Esophagus squamous epithelium (tissue), 5 donors: ENCODE data around the gene IRF2BPL. TPM values are rescaled to one million over a fixed set of nuclear protein-coding genes. Genes with fewer than 3 reads are reported as not detected.
A peak's percentile ranks its signal among the peaks of the same experiment; 100 is the strongest.

Experiments
- DNase-seq: peaks from one replicate; lab custom pipeline; 2025; lab: John Stamatoyannopoulos, UW
- H3K27ac ChIP-seq, 4 donors: fragments of 200-600 bp; sonication (generic); one replicate each; pipeline ENCODE4 v1.5.1; 2016 to 2019; ENCODE audit warnings: mild to moderate bottlenecking in 1 of 4
- H3K27me3 ChIP-seq, 4 donors: fragments of 200-600 bp; sonication (generic); 1 replicate in 3 of 4; 2 replicates in 1 of 4; pipeline versions ENCODE4 v1.5.1 to v1.6.0; 2017 to 2021; ENCODE audit warnings: antibody characterized with exemption in 1 of 4
- H3K36me3 ChIP-seq, 3 donors: fragments of 200-600 bp; sonication (generic); one replicate each; pipeline ENCODE4 v1.5.1; 2016 to 2019
- H3K4me1 ChIP-seq, 3 donors: fragments of 200-600 bp; sonication (generic); one replicate each; pipeline ENCODE4 v1.5.1; 2017 to 2019
- H3K4me3 ChIP-seq, 4 donors: fragments of 200-600 bp; sonication (generic); 1 replicate in 3 of 4; 2 replicates in 1 of 4; pipeline ENCODE4 v1.5.1; 2016 to 2019; ENCODE audit warnings: mild to moderate bottlenecking in 2 of 4, moderate library complexity in 1 of 4
- H3K9me3 ChIP-seq, 3 donors: fragments of 200-600 bp; sonication (generic); one replicate each; pipeline ENCODE4 v1.5.1; 2016 to 2019
- CTCF ChIP-seq, 6 experiments: fragments of 450-650 bp in 4 of 6; fragments of 200-600 bp in 2 of 6; sonication (generic) in 2 of 6; IDR thresholded peaks; one replicate each; pipeline ENCODE4 v1.5.1; 2016 to 2019; ENCODE audit warnings: antibody characterized with exemption in 6 of 6, mild to moderate bottlenecking in 4 of 6, moderate library complexity in 4 of 6
- POLR2A ChIP-seq, 4 donors: fragments of 450-650 bp; IDR thresholded peaks; one replicate each; pipeline ENCODE4 v1.6.1; 2017; ENCODE audit warnings: antibody characterized with exemption in 4 of 4, mild to moderate bottlenecking in 4 of 4, moderate library complexity in 3 of 4
- WGBS, 2 donors: methylation state at CpG; one replicate each; pipeline ENCODE4 v1.1.5; 2018; 5-methylcytosine and 5-hydroxymethylcytosine counted together
- intact Hi-C: fragments of 100-400 bp; cut with DNase I; formaldehyde crosslinking; loops from one replicate; pipeline ENCODE4 v1.15.0; 2022
- total RNA-seq, 4 donors: library from RNA; depleted of rRNA; stranded (reverse); fragments of >200 nt; gene quantifications; one replicate each; pipeline ENCODE4 v1.1.0, GENCODE V29; 2016
- donor health status: DM: yes; HTN: yes; CAD: no.

The IRF2BPL gene
- total RNA-seq, 4 donors from 2014 or later, result 15.8 to 28.8 (median 24.0) TPM

- no peaks in the 10 kb centered on the region for H3K9me3 ChIP-seq
- H3K4me1 ChIP-seq, result peaks cover 57 to 68% (median 57%) of the 10 kb centered on the region in 3 donors
- TF ChIP-seq CTCF (IDR thresholded peaks at IDR 0.05) (no peak), POLR2A (IDR thresholded peaks at IDR 0.05) (no peak)
- H3K27ac ChIP-seq, result peak overlapping the region in 3 of 4 donors; percentile 97 to 100 (median 99)
- no peaks in the 10 kb centered on the region for H3K27me3 ChIP-seq
- intact Hi-C loops, result no loop called here
- WGBS, 2 donors, result 45 to 55% methylated on average over 3 of the region's 3 CpGs
- no peaks in the 10 kb centered on the region for H3K36me3 ChIP-seq
- no peak for DNase-seq
- no peak overlapping the region for H3K4me3 ChIP-seq
Observed at GRCh38 chr14:77046721-77047120, 18.2 kb upstream of the IRF2BPL start.

DNA sequence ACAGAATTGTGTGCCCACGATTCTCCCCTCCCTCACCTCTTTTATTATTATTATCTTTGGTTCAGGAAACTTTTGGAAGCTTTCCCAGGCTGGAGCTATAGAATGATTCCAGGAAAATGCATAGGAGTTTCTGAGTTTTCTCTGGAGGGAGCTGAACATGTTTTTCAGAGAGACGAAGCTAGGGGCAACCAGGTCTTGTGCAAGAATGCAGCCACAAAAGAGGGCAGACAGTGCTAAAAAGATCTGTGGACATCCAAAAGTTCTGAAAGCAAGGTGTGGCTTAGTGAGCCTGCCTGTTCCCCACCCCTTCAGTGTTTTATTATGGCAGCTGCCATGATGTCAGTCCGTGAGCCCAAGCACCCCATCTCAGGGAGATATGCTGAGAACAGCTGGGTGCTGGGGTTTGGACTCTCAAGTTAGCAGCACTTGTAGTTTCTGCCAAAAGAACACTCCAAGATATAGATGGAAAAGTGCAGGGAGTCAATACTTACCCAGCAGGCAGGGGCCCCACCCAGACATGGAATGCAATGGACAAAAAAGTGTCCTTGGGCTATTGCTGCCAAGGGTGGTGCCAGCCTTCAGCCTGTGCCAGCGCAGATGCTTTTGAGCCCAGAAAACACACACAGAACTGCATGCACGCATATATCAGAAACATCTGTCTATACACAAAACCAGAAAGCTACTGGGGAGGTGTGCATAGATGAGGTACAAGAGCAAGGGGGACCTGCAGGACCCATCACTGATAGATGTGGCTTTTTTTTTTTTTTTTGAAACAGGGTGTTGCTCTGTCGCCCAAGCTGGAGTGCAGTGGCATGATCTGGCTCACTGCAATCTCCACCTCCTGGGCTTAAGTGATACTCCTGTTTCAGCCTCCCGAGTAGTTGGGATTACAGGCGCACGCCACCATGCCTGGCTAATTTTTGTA is 17.0 kb upstream of the IRF2BPL start:
- H3K27me3 ChIP-seq, result no peaks in the 10 kb centered on the region
- 29 to 31% methylated on average over 9 of the region's 9 CpGs for WGBS, 2 donors
- intact Hi-C loops, result no loop called here
- TF ChIP-seq POLR2A (IDR thresholded peaks at IDR 0.05) (no peak), CTCF (IDR thresholded peaks at IDR 0.05) (no peak)
- peaks cover 61 to 68% (median 64%) of the 10 kb centered on the region in 3 donors for H3K4me1 ChIP-seq
- H3K9me3 ChIP-seq, result no peaks in the 10 kb centered on the region
- peak overlapping the region; percentile 86 to 100 (median 98) for H3K27ac ChIP-seq
- DNase-seq, result no peak
- H3K4me3 ChIP-seq, result peak overlapping the region in 1 of 4 donors; percentile 19
- no peaks in the 10 kb centered on the region for H3K36me3 ChIP-seq

- no peaks in the 10 kb centered on the region for H3K36me3 ChIP-seq
- DNase-seq, result no peak
- H3K9me3 ChIP-seq, result no peaks in the 10 kb centered on the region
- peaks cover 67 to 75% (median 68%) of the 10 kb centered on the region in 3 donors for H3K4me1 ChIP-seq
- H3K27ac ChIP-seq, result peak overlapping the region; percentile 86 to 100 (median 98)
- H3K27me3 ChIP-seq, result no peaks in the 10 kb centered on the region
- H3K4me3 ChIP-seq, result peak overlapping the region in 1 of 4 donors; percentile 19
- WGBS, 2 donors, result 41 to 48% methylated on average over 2 of the region's 2 CpGs
- TF ChIP-seq CTCF (IDR thresholded peaks at IDR 0.05) (no peak), POLR2A (IDR thresholded peaks at IDR 0.05) (no peak)
- intact Hi-C loops, result no loop called here
Observed at GRCh38 chr14:77044783-77045237, 16.3 kb upstream of the IRF2BPL start.

DNA sequence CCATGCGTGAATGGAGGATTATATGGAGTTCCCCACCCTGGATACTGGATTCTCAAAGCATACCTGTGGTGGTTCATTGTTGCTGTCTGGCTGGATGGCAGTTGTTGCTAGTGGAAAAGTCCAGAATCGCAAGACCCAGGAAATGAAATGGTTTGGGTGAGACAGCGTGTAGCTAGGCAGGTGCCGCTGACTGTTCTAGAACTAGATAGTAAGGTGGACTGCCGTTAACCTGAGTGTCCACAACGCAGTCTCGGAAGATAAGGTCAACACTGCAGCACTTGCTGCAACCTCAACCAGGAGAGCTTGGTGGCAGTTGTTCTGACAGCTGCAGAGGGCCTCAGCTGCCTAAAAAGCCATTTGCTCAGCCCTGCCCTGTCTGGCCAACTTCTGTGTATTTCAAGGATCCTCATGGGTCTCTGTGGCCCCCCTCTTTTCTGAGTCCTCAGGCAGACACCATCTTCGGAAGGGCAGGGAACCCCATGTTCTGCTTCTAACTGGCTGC is 15.5 kb upstream of the IRF2BPL start:
- intact Hi-C loops, result no loop called here
- H3K9me3 ChIP-seq, result no peaks in the 10 kb centered on the region
- H3K4me1 ChIP-seq, result peaks cover 75 to 82% (median 75%) of the 10 kb centered on the region in 3 donors
- H3K4me3 ChIP-seq, result no peak overlapping the region
- no peaks in the 10 kb centered on the region for H3K36me3 ChIP-seq
- no peaks in the 10 kb centered on the region for H3K27me3 ChIP-seq
- WGBS, 2 donors, result 71 to 82% methylated on average over 7 to 8 of the region's 8 CpGs
- DNase-seq, result no peak
- TF ChIP-seq CTCF (IDR thresholded peaks at IDR 0.05) (no peak), POLR2A (IDR thresholded peaks at IDR 0.05) (no peak)
- peak overlapping the region; percentile 86 to 100 (median 98) for H3K27ac ChIP-seq
